Hepatocyte (in vitro differentiated cells): ENCODE measurements around the gene RNF13.

Source experiments
- EZH2 ChIP-seq: fragments of 200-600 bp; sonication (generic); IDR thresholded peaks from 2 replicates; pipeline ENCODE4 v1.6.1; 2016; ENCODE audit warnings: antibody characterized with exemption, mild to moderate bottlenecking, borderline replicate concordance
- TF ChIP-seq, protein P1 (sequence below): fragments of 200-600 bp; sonication (generic); IDR thresholded peaks from 2 replicates; pipeline ENCODE4 v1.5.1; 2016; ENCODE audit warnings: antibody characterized with exemption, mild to moderate bottlenecking; ENCODE audit not compliant: poor library complexity

DNA sequence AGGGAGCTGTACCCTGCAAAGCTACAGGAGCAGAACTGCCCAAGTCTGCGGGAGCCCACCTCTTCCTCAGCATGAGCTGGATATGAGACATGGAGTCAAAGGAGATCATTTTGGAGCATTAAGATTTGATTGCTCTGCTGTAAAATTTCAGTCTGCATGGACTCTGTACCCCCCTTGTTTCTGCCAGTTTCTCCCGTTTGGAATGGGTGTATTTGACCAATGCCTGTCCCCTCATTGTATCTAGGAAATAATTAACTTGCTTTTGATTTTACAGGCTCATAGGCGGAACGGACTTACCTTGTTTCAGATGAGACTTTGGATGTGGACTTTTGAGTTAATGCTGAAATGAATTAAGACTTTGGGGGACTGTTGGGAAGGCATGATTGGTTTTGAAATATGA is 18.3 kb downstream of the RNF13 start:
- TF ChIP-seq EZH2, result no peak
- TF ChIP-seq, protein P1, sequence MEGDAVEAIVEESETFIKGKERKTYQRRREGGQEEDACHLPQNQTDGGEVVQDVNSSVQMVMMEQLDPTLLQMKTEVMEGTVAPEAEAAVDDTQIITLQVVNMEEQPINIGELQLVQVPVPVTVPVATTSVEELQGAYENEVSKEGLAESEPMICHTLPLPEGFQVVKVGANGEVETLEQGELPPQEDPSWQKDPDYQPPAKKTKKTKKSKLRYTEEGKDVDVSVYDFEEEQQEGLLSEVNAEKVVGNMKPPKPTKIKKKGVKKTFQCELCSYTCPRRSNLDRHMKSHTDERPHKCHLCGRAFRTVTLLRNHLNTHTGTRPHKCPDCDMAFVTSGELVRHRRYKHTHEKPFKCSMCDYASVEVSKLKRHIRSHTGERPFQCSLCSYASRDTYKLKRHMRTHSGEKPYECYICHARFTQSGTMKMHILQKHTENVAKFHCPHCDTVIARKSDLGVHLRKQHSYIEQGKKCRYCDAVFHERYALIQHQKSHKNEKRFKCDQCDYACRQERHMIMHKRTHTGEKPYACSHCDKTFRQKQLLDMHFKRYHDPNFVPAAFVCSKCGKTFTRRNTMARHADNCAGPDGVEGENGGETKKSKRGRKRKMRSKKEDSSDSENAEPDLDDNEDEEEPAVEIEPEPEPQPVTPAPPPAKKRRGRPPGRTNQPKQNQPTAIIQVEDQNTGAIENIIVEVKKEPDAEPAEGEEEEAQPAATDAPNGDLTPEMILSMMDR, result no peak
